Adrenal gland (tissue), 5 donors: ENCODE results near the gene PCSK6.

Experiments
- CTCF ChIP-seq, 6 experiments: fragments of 450-650 bp in 4 of 6; fragments of 200-600 bp in 2 of 6; sonication (generic) in 1 of 6; IDR thresholded peaks; 1 replicate in 5 of 6; 2 replicates in 1 of 6; pipeline versions ENCODE4 v1.5.1 to v1.8.0; 2016 to 2021; ENCODE audit warnings: antibody characterized with exemption in 6 of 6, mild to moderate bottlenecking in 2 of 6, moderate library complexity in 1 of 6
- POLR2A ChIP-seq, 2 donors: fragments of 450-650 bp; IDR thresholded peaks; one replicate each; pipeline ENCODE4 v1.6.1; 2017; ENCODE audit warnings: antibody characterized with exemption in 2 of 2, mild to moderate bottlenecking in 2 of 2, moderate library complexity in 1 of 2
- donor health status: DM: no; HTN: no; CAD: no.

- TF ChIP-seq POLR2A (IDR thresholded peaks at IDR 0.05) (no peak), CTCF (IDR thresholded peaks at IDR 0.05) (no peak)
These were observed 88.2 kb downstream of the PCSK6 start for GRCh38 chr15:101401286-101401685.
